Measurements from ENCODE around the gene POLRMT.

- TF ChIP-seq CTCF (IDR thresholded peaks at IDR 0.05), result no peak
- no peak for TF ChIP-seq POLR2A (IDR thresholded peaks at IDR 0.05)
- no peak for TF ChIP-seq POLR2AphosphoS5 (IDR thresholded peaks at IDR 0.05)
Measured at GRCh38 chr19:648904-649801, 15.8 kb upstream of the POLRMT start.

Measured in breast epithelium (tissue), 3 donors.